K562 (cell line): Measurements from ENCODE around the gene FLAD1. TPM values are rescaled to one million over a fixed set of nuclear protein-coding genes. Genes with fewer than 3 reads are reported as not detected.

Experiments used
- BHLHE40 ChIP-seq: IDR thresholded peaks from 2 replicates; pipeline ENCODE4 v1.6.1; 2011; ENCODE audit warnings: low read length, improper control_type of control experiment
- CBFB ChIP-seq: sonication (generic); formaldehyde crosslinking; IDR thresholded peaks from 2 replicates; pipeline ENCODE4 v1.4.0; 2020; ENCODE audit warnings: mild to moderate bottlenecking, missing genetic modification reagents
- PHB2 ChIP-seq: fragments of 450-650 bp; IDR thresholded peaks from 2 replicates; pipeline ENCODE4 v1.6.1; 2017; ENCODE audit warnings: low read depth
- RFX5 ChIP-seq: IDR thresholded peaks from 2 replicates; pipeline ENCODE4 v1.6.1; 2011; ENCODE audit warnings: low read depth, mild to moderate bottlenecking, improper control_type of control experiment, low read length
- ZBTB1 ChIP-seq: sonication (generic); formaldehyde crosslinking; IDR thresholded peaks from 2 replicates; pipeline ENCODE4 v1.8.1; 2023; ENCODE audit warnings: missing genetic modification reagents, low read depth, mild to moderate bottlenecking, borderline replicate concordance
- ZNF263 ChIP-seq: sonication (generic); formaldehyde crosslinking; IDR thresholded peaks from 2 replicates; pipeline ENCODE4 v1.8.0; 2022; ENCODE audit warnings: mild to moderate bottlenecking, missing genetic modification reagents, borderline replicate concordance
- ZNF717 ChIP-seq: fragments of 250-450 bp; sonication (Bioruptor Pico); IDR thresholded peaks from 2 replicates; pipeline ENCODE4 v1.5.0; 2021
- polyA plus RNA-seq, 8 experiments: library from polyadenylated mRNA; depleted of rRNA in 4 of 8; stranded (reverse) in 5 of 8; unstranded in 3 of 8; fragments of >200 nt; fragmentation: Nextera tagmentation in 2 of 8; fragmentation: Illumina TruSeq in 1 of 8; extraction: Ambion mirVana in 2 of 8; extraction: Trizol in 1 of 8; gene quantifications; 2 replicates each; pipeline versions ENCODE4 v1.2.1 to v1.2.3, GENCODE V29; 2011 to 2014; ENCODE audit warnings: inconsistent platforms in 1 of 8, missing spikeins in 1 of 8
- total RNA-seq, 7 experiments: library from RNA; depleted of rRNA in 6 of 7; stranded (reverse); fragments of >200 nt in 6 of 7; fragmentation: Illumina TruSeq in 2 of 7; extraction: Trizol in 2 of 7; gene quantifications; 2 replicates each; pipeline versions ENCODE4 v1.2.1 to v1.2.3, GENCODE V29; 2011 to 2021; ENCODE audit warnings: low replicate concordance in 1 of 7
- TF ChIP-seq, protein P1 (sequence below): fragments of 450-650 bp; conservative IDR thresholded peaks from 2 replicates; pipeline ENCODE4 v1.6.1; 2016; ENCODE audit warnings: missing genetic modification characterization, low read depth, mild to moderate bottlenecking, missing compliant biosample characterization, moderate library complexity
- TF ChIP-seq, protein P2 (sequence below): fragments of 250-450 bp; sonication (Bioruptor Pico); IDR thresholded peaks from 2 replicates; pipeline ENCODE4 v1.8.0; 2022; ENCODE audit warnings: moderate library complexity, mild to moderate bottlenecking, inconsistent platforms
- TF ChIP-seq, protein P3 (sequence below): sonication (generic); formaldehyde crosslinking; IDR thresholded peaks from 2 replicates; pipeline ENCODE4 v1.8.1; 2023; ENCODE audit warnings: mild to moderate bottlenecking, missing genetic modification reagents
- TF ChIP-seq, protein P4 (sequence below): fragments of 250-450 bp; sonication (Bioruptor Pico); IDR thresholded peaks from 2 replicates; pipeline ENCODE4 v1.9.0; 2021; ENCODE audit warnings: mild to moderate bottlenecking, inconsistent platforms
- TF ChIP-seq, protein P5 (sequence below): sonication (generic); formaldehyde crosslinking; IDR thresholded peaks from 2 replicates; pipeline ENCODE4 v1.8.0; 2022; ENCODE audit warnings: mild to moderate bottlenecking, missing genetic modification reagents
- TF ChIP-seq, protein P6 (sequence below): fragments of 250-450 bp; sonication (Bioruptor Pico); IDR thresholded peaks from 2 replicates; pipeline ENCODE4 v1.4.0; 2020; ENCODE audit warnings: mild to moderate bottlenecking, moderate library complexity

Gene FLAD1
- total and polyA plus RNA-seq, 9 of the 15 experiments (the other 6 are each of a cell fraction or from before 2014, with no cell fraction given) = 24.9 to 85.8 (median 67.0) TPM

DNA sequence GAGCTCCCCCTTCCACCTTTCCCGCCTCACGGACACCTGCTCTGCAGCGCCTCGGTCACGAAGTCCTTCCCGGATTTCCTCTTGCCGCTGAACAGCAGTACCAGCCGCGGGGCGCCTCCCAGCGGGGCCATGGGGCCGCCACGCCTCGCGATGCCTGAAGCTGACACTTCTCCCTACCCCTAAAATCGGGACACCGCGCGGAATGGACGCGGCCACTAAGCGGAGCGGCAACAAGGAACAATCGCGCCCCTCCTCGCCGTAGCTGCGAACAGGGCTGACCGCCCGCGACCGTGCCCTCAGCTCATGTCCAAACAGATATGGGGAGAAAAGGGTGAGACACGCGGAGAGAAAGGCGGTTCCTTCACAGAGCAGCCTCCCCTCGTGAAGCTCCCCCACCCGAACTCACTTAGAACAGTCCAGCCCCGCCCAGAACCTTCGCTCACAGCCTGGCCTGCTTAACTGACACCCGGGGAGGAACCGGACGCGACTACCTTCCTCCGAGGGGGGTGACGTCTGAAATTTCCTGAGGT lies 46.5 kb upstream of the FLAD1 start, which contains the start of gene PMVK (continued):
- TF ChIP-seq ZBTB1 (CRISPR knock-in tag) (0 out of 2 replicates have a peak, but pooled peaks have one; percentile 63), BHLHE40 (peak; percentile 64; the same call in 1 of the 2 replicates), CBFB (CRISPR knock-in tag) (peak; percentile 90), ZNF717 (CRISPR knock-in tag) (no peak), PHB2 (no peak), RFX5 (no peak), ZNF263 (CRISPR knock-in tag) (peak; percentile 77; the same call in 1 of the 2 replicates)
- TF ChIP-seq, protein P1, sequence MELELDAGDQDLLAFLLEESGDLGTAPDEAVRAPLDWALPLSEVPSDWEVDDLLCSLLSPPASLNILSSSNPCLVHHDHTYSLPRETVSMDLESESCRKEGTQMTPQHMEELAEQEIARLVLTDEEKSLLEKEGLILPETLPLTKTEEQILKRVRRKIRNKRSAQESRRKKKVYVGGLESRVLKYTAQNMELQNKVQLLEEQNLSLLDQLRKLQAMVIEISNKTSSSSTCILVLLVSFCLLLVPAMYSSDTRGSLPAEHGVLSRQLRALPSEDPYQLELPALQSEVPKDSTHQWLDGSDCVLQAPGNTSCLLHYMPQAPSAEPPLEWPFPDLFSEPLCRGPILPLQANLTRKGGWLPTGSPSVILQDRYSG (tag) = no peak
- TF ChIP-seq, protein P2, sequence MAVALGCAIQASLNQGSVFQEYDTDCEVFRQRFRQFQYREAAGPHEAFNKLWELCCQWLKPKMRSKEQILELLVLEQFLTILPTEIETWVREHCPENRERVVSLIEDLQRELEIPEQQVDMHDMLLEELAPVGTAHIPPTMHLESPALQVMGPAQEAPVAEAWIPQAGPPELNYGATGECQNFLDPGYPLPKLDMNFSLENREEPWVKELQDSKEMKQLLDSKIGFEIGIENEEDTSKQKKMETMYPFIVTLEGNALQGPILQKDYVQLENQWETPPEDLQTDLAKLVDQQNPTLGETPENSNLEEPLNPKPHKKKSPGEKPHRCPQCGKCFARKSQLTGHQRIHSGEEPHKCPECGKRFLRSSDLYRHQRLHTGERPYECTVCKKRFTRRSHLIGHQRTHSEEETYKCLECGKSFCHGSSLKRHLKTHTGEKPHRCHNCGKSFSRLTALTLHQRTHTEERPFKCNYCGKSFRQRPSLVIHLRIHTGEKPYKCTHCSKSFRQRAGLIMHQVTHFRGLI (CRISPR knock-in tag) = no peak
- TF ChIP-seq, protein P3, sequence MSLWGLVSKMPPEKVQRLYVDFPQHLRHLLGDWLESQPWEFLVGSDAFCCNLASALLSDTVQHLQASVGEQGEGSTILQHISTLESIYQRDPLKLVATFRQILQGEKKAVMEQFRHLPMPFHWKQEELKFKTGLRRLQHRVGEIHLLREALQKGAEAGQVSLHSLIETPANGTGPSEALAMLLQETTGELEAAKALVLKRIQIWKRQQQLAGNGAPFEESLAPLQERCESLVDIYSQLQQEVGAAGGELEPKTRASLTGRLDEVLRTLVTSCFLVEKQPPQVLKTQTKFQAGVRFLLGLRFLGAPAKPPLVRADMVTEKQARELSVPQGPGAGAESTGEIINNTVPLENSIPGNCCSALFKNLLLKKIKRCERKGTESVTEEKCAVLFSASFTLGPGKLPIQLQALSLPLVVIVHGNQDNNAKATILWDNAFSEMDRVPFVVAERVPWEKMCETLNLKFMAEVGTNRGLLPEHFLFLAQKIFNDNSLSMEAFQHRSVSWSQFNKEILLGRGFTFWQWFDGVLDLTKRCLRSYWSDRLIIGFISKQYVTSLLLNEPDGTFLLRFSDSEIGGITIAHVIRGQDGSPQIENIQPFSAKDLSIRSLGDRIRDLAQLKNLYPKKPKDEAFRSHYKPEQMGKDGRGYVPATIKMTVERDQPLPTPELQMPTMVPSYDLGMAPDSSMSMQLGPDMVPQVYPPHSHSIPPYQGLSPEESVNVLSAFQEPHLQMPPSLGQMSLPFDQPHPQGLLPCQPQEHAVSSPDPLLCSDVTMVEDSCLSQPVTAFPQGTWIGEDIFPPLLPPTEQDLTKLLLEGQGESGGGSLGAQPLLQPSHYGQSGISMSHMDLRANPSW (CRISPR knock-in tag) = peak; percentile 83; the same call in 1 of the 2 replicates
- TF ChIP-seq, protein P4, sequence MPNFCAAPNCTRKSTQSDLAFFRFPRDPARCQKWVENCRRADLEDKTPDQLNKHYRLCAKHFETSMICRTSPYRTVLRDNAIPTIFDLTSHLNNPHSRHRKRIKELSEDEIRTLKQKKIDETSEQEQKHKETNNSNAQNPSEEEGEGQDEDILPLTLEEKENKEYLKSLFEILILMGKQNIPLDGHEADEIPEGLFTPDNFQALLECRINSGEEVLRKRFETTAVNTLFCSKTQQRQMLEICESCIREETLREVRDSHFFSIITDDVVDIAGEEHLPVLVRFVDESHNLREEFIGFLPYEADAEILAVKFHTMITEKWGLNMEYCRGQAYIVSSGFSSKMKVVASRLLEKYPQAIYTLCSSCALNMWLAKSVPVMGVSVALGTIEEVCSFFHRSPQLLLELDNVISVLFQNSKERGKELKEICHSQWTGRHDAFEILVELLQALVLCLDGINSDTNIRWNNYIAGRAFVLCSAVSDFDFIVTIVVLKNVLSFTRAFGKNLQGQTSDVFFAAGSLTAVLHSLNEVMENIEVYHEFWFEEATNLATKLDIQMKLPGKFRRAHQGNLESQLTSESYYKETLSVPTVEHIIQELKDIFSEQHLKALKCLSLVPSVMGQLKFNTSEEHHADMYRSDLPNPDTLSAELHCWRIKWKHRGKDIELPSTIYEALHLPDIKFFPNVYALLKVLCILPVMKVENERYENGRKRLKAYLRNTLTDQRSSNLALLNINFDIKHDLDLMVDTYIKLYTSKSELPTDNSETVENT (CRISPR knock-in tag) = peak; percentile 71; the same call in 1 of the 2 replicates
- TF ChIP-seq, protein P5, sequence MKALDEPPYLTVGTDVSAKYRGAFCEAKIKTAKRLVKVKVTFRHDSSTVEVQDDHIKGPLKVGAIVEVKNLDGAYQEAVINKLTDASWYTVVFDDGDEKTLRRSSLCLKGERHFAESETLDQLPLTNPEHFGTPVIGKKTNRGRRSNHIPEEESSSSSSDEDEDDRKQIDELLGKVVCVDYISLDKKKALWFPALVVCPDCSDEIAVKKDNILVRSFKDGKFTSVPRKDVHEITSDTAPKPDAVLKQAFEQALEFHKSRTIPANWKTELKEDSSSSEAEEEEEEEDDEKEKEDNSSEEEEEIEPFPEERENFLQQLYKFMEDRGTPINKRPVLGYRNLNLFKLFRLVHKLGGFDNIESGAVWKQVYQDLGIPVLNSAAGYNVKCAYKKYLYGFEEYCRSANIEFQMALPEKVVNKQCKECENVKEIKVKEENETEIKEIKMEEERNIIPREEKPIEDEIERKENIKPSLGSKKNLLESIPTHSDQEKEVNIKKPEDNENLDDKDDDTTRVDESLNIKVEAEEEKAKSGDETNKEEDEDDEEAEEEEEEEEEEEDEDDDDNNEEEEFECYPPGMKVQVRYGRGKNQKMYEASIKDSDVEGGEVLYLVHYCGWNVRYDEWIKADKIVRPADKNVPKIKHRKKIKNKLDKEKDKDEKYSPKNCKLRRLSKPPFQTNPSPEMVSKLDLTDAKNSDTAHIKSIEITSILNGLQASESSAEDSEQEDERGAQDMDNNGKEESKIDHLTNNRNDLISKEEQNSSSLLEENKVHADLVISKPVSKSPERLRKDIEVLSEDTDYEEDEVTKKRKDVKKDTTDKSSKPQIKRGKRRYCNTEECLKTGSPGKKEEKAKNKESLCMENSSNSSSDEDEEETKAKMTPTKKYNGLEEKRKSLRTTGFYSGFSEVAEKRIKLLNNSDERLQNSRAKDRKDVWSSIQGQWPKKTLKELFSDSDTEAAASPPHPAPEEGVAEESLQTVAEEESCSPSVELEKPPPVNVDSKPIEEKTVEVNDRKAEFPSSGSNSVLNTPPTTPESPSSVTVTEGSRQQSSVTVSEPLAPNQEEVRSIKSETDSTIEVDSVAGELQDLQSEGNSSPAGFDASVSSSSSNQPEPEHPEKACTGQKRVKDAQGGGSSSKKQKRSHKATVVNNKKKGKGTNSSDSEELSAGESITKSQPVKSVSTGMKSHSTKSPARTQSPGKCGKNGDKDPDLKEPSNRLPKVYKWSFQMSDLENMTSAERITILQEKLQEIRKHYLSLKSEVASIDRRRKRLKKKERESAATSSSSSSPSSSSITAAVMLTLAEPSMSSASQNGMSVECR = peak; percentile 83; the same call in 1 of the 2 replicates
- TF ChIP-seq, protein P6, sequence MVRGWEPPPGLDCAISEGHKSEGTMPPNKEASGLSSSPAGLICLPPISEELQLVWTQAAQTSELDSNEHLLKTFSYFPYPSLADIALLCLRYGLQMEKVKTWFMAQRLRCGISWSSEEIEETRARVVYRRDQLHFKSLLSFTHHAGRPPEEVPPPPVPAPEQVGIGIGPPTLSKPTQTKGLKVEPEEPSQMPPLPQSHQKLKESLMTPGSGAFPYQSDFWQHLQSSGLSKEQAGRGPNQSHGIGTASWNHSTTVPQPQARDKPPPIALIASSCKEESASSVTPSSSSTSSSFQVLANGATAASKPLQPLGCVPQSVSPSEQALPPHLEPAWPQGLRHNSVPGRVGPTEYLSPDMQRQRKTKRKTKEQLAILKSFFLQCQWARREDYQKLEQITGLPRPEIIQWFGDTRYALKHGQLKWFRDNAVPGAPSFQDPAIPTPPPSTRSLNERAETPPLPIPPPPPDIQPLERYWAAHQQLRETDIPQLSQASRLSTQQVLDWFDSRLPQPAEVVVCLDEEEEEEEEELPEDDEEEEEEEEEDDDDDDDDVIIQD = no peak
